Epithelial cell of prostate (primary cell): ENCODE data around the gene LSM2.
"Not testable (repeated sequence)": the region's sequence is repeated elsewhere in the genome, so short reads cannot be mapped to it uniquely, and the experiment has no call there.

Experiments used
- DNase-seq: peaks from one replicate; pipeline ENCODE4 v3.0.0-alpha.2; 2011; ENCODE audit warnings: low read depth, low spot score
- H3K27ac ChIP-seq: fragments of 450-650 bp; 2 replicates; pipeline ENCODE4 v1.5.1; 2017; ENCODE audit warnings: mild to moderate bottlenecking

LSM2 gene

DNA sequence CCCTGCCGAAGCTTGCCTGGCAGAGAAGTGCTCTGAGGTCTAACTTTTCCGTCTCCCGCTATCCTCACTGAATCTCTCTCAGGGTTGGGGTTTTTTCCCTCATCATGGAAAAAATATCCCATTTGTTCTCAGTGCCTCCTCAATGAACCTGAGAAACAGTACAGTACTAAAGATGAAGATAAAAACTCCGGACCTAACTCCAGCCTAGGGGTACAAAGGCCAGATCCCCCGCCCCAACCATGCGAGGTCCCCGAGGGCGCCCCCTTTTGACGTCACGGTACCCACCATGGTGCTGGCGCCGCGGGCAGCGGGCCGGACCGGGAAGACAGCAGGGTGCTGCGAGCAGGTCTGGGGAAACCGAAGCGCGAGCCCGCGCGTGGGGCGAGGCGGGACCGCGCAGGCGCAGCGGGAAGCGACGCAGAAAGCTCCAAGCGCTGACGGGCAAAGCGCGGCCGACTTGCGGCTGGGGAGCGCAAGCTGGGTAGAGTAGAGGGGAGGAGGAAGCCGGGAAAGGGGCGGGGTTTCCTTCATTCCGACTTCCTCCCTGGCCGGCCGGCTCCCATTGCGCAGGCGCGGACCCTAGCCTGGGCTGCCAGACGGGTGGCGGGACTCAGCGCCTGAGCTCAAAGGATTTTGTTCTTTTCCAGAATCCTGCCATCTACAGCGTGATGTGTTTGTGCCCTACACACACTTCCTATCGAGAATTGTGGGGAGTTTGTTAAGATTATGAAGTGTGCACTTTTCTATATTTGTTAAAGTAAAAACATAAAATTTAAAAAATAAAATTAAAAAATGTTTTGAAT lies at the start of gene LSM2:
Gene LSM2 (minus strand): TSS at position 497 of the 803 bp plus-strand sequence. CDS start 209 bp downstream, at position 288.
- peak within 1 kb of the TSS; percentile 70 for H3K27ac ChIP-seq
- no peak for DNase-seq

- not testable (repeated sequence) for H3K27ac ChIP-seq, DNase-seq
Measured at GRCh38 chr6:31851980-31852718, 45.4 kb upstream of the LSM2 start.

GRCh38 chr6:31851485-31851832 lies 44.7 kb upstream of the LSM2 start:
- no peak overlapping the region for H3K27ac ChIP-seq
- DNase-seq, result no peak

DNA sequence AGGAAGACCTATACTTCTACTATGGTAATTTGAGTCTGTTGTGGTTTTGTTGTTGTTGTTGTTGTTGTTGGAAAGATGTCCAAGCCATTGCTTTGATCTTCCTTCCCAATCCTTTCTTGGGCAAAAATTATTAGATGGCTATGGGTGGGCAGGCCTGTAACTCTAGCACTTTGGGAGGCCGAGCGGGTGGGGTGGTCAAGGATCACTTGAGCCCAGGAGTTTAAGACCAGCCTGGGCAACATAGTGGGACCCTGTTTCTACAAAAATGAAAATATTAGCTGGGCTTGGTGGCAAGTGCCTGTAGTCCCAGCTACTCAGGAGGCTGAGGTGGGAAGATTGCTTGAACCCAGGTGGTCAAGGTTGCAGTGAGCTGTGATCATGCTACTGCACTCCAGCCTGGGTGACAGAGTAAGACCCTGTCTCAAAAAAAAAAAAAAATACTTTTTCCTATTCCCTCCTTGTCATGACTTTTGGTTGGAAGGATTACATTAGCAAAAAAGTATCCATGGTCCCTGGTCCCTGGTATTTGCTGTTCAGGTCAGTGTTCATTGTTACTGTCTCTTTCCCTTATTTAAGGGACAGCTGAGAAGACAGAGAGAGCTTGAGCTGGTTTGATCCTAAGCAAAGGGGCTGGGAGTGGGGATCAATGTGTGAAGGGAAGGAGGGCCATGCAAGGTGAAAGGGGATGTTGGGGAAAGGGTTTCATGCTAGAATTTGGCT lies 44.2 kb upstream of the LSM2 start:
- no peak overlapping the region for H3K27ac ChIP-seq

DNA sequence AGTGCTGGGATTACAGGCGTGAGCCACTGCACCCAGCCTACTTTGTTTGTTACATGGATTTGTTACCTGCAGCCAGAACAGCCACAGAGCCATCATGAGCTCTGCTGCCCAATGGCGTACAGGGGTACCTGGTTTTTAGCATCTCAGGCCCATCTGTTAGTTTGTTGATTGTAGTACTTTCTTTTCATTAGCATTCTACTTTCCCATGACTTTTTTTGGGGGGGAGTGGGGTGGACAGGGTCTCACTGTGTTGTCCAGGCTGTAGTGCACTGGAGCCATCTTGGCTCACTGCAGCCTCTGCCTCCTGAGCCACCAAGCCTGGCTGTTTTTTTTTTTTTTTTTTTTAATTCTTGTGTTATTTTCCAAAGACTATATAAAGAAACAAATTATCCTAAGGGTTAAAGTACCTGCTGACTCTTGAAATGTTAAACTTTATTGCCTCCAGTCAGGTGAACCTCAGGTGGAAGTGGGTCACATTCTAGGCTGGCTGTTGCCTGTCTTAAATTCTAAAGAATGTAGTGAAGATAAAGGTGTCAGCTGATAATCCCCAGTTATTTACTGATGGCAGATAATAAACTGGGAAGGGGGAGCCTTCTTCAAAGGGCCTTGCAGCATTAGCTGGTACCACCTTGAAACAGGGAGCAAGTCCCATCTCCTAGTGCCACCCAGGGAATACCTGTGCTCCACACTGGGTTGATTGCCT lies 40.7 kb upstream of the LSM2 start:
- H3K27ac ChIP-seq, result no peak overlapping the region
- no peak for DNase-seq

More for the DNA sequence above, 44.2 kb upstream of the LSM2 start:
- DNase-seq, result no peak

- H3K27ac ChIP-seq, result no peak overlapping the region
- DNase-seq, result no peak
Measured at GRCh38 chr6:31844507-31844906, 37.7 kb upstream of the LSM2 start.

DNA sequence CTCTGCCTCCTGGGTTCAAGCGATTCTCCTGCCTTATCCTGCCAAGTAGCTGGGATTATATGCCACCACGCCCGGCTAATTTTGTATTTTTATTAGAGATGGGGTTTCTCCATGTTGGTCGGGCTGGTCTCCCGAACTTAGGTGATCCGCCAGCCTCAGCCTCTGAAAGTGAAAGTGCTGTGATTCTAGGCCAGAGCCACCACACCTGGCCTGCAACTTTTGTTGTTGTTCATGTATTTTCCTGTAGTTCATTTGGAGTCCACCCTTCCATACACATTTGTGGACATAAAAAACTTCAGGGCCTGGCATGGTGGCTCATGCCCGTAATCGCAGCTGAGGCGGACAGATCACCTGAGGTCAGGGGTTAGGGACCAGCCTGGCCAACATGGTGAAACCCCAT lies 35.3 kb upstream of the LSM2 start:
- no peak overlapping the region for H3K27ac ChIP-seq
- DNase-seq, result no peak

DNA sequence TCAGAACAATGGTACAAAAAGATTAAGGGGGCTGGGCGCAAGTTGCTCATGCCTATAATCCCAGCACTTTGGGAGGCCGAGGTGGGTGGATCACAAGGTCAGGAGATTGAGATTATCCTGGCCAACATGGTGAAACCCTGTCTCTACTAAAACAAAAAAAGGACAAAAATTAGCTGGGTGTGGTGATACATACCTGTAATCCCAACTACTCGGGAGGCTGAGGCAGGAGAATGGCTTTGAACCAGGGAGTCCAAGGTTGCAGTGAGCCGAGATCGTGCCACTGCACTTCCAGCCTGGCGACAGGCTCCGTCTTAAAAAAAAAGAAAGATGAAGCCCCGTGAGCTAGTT lies 33.0 kb upstream of the LSM2 start:
- H3K27ac ChIP-seq, DNase-seq: not testable (repeated sequence)

DNA sequence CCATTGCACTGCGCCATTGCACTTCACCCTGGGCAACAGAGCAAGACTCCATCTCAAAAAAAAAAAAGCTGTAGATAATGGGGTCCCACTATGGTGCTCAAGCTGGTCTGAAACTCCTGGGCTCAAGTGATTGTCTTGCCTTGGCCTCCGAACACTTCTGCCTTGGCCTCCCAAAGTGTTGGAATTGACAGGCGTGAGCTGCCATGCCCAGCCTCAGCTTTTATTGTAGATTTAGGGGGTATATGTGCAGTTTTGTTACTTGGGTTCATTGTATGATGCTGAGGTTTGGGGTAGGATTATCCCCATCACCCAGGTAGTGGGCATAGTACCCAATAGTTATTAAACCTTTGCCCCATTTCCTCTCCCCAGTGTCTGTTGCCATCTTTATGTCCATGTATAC lies 32.2 kb upstream of the LSM2 start:
- no peak for DNase-seq

GRCh38 chr6:31838114-31838553 lies 31.4 kb upstream of the LSM2 start:
- not testable (repeated sequence) for DNase-seq
- peak overlapping the region; percentile 87 for H3K27ac ChIP-seq

More for the DNA sequence above, 32.2 kb upstream of the LSM2 start:
- H3K27ac ChIP-seq, result no peak overlapping the region

GRCh38 chr6:31837369-31838113 lies 30.8 kb upstream of the LSM2 start:
- peak overlapping the region; percentile 87 for H3K27ac ChIP-seq
- DNase-seq, result no peak

DNA sequence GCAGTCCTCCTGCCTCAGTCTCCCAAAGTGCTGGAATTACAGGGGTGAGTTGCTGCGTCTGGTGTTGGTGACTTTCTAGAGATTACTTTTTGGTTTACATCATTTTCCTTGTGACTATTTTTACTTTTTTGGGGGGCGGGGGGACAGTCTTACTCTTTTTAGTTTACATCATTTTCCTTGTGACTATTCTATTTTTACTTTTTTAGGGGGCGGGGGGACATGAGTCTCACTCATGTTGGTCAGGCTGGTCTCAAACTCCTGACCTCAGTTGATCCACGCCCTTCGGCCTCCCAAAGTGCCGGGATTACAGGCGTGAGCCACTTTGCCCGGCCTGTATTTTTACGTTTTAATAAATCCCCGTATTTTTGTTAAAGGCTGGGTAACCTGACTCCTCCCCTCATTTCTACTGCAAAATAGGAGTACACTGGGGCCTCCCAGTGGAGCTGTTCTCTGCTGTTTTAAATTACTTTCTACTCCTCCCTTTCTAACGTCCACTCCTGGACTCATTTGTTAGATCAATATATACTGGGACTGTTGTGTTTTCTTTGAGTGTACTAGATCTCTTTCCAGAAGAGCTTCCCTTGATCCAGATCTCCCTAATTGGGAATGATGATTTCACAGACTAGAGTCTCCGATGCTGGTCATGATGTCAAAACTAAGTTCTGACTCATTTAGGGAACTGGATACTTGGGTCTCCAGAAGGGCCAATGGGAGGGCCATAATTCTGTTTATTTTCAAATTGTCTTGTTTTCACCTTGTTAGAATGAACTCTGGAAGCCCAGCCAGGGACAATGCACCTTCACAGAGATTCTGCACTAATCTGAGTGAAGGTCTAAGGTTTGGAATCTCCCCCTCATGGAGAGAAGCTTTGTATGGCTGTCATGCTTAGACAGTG lies 30.0 kb upstream of the LSM2 start:
- peak overlapping the region; percentile 87 for H3K27ac ChIP-seq
- DNase-seq, result no peak

GRCh38 chr6:31836047-31836473 lies 29.3 kb upstream of the LSM2 start:
- DNase-seq, result no peak
- peak overlapping the region; percentile 87 for H3K27ac ChIP-seq

DNA sequence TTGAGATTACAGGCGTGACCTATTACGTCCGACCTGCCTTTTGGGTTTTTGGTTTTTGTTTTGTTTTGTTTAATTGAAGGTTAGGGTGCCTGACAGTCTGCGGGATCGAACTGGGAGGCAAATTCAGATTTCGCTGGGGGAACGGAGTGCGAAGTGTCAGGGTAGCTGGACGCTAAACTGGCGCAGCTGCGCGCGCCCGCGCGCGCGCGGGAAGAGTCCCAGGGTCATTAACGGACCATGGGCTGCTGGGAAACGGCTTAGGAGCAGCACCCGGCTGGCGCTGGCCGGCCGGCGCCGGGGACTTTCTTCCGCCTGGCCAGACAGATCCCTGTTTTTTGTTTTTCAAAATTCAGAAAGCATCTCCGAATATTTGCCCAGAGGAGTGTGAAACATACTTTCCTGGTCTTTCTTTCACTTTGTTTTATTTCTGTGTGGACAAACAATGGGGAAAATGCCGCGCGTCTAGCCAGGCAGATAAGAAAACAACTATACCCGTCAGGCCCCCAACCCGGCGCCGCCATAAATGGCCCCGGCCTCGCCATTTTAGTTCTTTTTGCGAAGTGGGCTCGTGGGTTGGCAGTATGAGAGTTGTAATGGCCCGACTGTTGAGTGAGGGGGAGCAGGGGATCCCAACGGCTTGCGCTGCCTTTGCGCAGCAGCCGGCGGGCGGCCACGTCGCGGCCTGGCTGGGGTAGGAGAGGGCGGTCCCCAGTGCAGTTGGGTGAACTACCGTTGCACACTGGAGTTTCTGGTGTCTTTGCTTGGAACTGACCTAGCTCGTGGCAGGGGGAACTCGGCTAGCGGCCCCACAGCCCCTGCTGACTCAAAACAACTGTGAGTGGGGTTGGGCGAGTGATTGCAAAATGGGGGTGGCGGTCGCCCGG lies 27.8 kb upstream of the LSM2 start:
- peak overlapping the region; percentile 87 for H3K27ac ChIP-seq
- DNase-seq, result no peak

DNA sequence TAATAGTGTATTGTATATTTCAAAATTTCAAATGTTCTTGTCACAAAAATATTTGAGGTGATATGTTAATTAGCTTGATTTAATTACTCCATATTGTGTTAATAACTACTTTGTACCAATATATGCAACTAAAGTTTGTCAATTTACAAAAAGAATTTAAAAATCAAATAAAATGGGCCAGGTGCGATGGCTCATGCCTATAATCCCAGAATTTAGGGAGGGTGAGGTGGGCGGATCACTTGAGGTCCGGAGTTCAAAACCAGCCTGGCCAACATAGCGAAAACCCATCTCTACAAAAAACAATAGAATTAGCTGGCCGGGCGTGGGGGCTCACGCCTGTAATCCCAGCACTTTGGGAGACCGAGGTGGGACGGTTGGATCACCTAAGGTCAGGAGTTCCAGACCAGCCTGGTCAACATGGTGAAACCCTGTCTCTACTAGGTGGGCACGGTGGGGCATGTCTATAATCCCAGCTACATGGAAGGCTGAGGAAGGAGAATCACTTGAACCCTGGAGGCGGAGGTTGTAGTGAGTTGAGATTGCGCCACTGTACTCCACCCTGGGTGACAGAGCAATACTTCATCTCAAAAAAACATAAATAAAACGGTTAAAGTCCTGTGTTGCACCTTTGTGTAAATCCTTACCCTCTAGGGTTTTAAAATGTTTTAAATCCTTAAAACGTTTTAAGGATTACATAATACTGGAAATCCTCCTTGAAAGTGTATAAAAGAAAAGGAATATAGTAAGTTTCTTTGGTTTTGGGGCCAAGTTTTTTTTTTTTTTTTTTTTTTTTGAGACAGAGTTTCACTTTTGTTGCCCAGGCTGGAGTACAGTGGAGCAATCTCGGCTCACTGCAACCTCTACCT lies 24.8 kb upstream of the LSM2 start:
- H3K27ac ChIP-seq, result peak overlapping the region; percentile 69
- no peak for DNase-seq

- no peak for DNase-seq
- peak overlapping the region; percentile 69 for H3K27ac ChIP-seq
Measured at GRCh38 chr6:31830886-31831335, 24.1 kb upstream of the LSM2 start.
